Stimulated activated CD4-positive, alpha-beta T cell treated with anti-CD3 and anti-CD28 coated beads, Interleukin-15, amount 100 ng/mL, for 24 hours (primary cell): ENCODE results near the gene PDE8B.

Source experiments
- DNase-seq: peaks from one replicate; pipeline ENCODE4 v3.0.0-alpha.2; 2020

The PDE8B gene

GRCh38 chr5:77418601-77419581, 208.4 kb downstream of the PDE8B start:
- DNase-seq = no peak

- no peak for DNase-seq
Observed at GRCh38 chr5:77419644-77420582, 209.4 kb downstream of the PDE8B start.

GRCh38 chr5:77420940-77421339, 210.5 kb downstream of the PDE8B start:
- DNase-seq = no peak

GRCh38 chr5:77423022-77423750, 212.7 kb downstream of the PDE8B start:
- no peak for DNase-seq

- no peak for DNase-seq
Observed at GRCh38 chr5:77424921-77425320, 214.4 kb downstream of the PDE8B start.

- DNase-seq = no peak
Observed at GRCh38 chr5:77425420-77425819, 214.9 kb downstream of the PDE8B start.

GRCh38 chr5:77425998-77426659, 215.6 kb downstream of the PDE8B start:
- no peak for DNase-seq

- no peak for DNase-seq
Observed at GRCh38 chr5:77426670-77427069, 216.2 kb downstream of the PDE8B start.

- DNase-seq = no peak
Observed at GRCh38 chr5:77427998-77428397, 217.5 kb downstream of the PDE8B start.

GRCh38 chr5:77428526-77428925, 218.0 kb downstream of the PDE8B start:
- DNase-seq = no peak

GRCh38 chr5:77430726-77431125, 220.2 kb downstream of the PDE8B start:
- DNase-seq = no peak

- no peak for DNase-seq
Observed at GRCh38 chr5:77431286-77431685, 220.8 kb downstream of the PDE8B start.

GRCh38 chr5:77431719-77432118, 221.2 kb downstream of the PDE8B start:
- DNase-seq = no peak

- DNase-seq = no peak
Observed at GRCh38 chr5:77437194-77437593, 226.7 kb downstream of the PDE8B start.

GRCh38 chr5:77438071-77438470, 227.6 kb downstream of the PDE8B start:
- no peak for DNase-seq

- no peak for DNase-seq
Observed at GRCh38 chr5:77443670-77444069, 233.2 kb downstream of the PDE8B start.

GRCh38 chr5:77444356-77444755, 233.9 kb downstream of the PDE8B start:
- no peak for DNase-seq

- DNase-seq = no peak
Observed at GRCh38 chr5:77448831-77449230, 238.4 kb downstream of the PDE8B start.

- DNase-seq = no peak
Observed at GRCh38 chr5:77449277-77449676, 238.8 kb downstream of the PDE8B start.

- DNase-seq = no peak
Observed at GRCh38 chr5:77449981-77450380, 239.5 kb downstream of the PDE8B start.

GRCh38 chr5:77452351-77452750, 241.9 kb downstream of the PDE8B start:
- DNase-seq = no peak

GRCh38 chr5:77454123-77454522, 243.6 kb downstream of the PDE8B start:
- no peak for DNase-seq
